HCT116 (cell line): ENCODE measurements around the gene ARPC4.

Experiments
- CEBPB ChIP-seq: IDR thresholded peaks from 2 replicates; pipeline ENCODE4 v1.6.1; 2012; ENCODE audit warnings: low read depth
- CTCF ChIP-seq, 3 experiments: fragments of 200-600 bp in 1 of 3; sonication (generic) in 1 of 3; IDR thresholded peaks in 2 of 3; conservative IDR thresholded peaks in 1 of 3; 2 replicates each; pipeline ENCODE4 v1.5.1; 2012 to 2017; ENCODE audit warnings: low read depth in 2 of 3, low read length in 2 of 3, antibody characterized with exemption in 1 of 3, borderline replicate concordance in 1 of 3, control low read depth in 1 of 3, mild to moderate bottlenecking in 1 of 3, mixed read lengths in 1 of 3, mixed run types in 1 of 3, moderate library complexity in 1 of 3; ENCODE audit not compliant: insufficient read depth in 1 of 3
- SP1 ChIP-seq: IDR thresholded peaks from 2 replicates; pipeline ENCODE4 v1.6.1; 2012; ENCODE audit warnings: low read depth

GRCh38 chr3:9777694-9778021, 15.2 kb upstream of the ARPC4 start:
- no peak for TF ChIP-seq CEBPB
- no peak for TF ChIP-seq CTCF (IDR thresholded peaks at IDR 0.05 in 2 of 3, conservative IDR thresholded peaks at IDR 0.05 in 1 of 3; ENCODE audit: borderline replicate concordance in 1 of 3, insufficient read depth in 1 of 3, low read depth in 2 of 3, low read length in 2 of 3)
- no peak for TF ChIP-seq SP1
